Choroid plexus epithelial cell (primary cell): ENCODE results near the gene PUSL1.

Experiments used
- DNase-seq: peaks from one replicate; pipeline ENCODE4 v3.0.0-alpha.2; 2010; ENCODE audit warnings: low read depth
- H3K4me3 ChIP-seq: 2 replicates; pipeline ENCODE4 v1.5.1; 2011; ENCODE audit warnings: low read depth, mild to moderate bottlenecking, control low read depth, low read length, moderate library complexity
- TF ChIP-seq, protein P1 (sequence below): conservative IDR thresholded peaks from 2 replicates; pipeline ENCODE4 v1.5.1; 2011; ENCODE audit warnings: low read depth, mild to moderate bottlenecking, control low read depth, inconsistent platforms, low read length, moderate library complexity

PUSL1 gene

DNA sequence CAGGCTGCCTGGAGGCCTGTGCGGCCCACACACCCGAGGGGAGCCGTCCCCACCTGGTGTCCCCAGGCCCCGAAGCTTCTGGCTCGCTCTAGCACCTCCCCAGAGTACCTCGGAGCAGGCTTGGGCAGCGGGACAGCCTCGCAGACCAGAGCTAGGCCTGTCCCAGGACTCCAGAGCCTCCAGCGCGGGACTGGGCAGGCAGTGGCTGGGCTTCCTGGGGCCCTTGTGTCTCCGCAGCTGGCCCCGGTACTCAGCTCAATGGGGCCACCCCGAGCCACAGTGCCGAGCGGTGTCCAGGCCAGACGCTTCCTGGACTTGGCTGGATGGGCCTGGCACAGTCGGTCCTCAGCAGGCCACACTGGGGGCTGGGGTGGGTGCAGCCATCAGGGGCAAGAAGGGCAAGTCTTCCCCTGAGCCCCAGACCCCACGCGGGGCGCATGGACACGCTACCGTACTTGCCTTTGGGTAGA lies 23.3 kb upstream of the PUSL1 start:
- H3K4me3 ChIP-seq, result no peak overlapping the region
- no peak for DNase-seq
- TF ChIP-seq, protein P1, sequence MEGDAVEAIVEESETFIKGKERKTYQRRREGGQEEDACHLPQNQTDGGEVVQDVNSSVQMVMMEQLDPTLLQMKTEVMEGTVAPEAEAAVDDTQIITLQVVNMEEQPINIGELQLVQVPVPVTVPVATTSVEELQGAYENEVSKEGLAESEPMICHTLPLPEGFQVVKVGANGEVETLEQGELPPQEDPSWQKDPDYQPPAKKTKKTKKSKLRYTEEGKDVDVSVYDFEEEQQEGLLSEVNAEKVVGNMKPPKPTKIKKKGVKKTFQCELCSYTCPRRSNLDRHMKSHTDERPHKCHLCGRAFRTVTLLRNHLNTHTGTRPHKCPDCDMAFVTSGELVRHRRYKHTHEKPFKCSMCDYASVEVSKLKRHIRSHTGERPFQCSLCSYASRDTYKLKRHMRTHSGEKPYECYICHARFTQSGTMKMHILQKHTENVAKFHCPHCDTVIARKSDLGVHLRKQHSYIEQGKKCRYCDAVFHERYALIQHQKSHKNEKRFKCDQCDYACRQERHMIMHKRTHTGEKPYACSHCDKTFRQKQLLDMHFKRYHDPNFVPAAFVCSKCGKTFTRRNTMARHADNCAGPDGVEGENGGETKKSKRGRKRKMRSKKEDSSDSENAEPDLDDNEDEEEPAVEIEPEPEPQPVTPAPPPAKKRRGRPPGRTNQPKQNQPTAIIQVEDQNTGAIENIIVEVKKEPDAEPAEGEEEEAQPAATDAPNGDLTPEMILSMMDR, result no peak

DNA sequence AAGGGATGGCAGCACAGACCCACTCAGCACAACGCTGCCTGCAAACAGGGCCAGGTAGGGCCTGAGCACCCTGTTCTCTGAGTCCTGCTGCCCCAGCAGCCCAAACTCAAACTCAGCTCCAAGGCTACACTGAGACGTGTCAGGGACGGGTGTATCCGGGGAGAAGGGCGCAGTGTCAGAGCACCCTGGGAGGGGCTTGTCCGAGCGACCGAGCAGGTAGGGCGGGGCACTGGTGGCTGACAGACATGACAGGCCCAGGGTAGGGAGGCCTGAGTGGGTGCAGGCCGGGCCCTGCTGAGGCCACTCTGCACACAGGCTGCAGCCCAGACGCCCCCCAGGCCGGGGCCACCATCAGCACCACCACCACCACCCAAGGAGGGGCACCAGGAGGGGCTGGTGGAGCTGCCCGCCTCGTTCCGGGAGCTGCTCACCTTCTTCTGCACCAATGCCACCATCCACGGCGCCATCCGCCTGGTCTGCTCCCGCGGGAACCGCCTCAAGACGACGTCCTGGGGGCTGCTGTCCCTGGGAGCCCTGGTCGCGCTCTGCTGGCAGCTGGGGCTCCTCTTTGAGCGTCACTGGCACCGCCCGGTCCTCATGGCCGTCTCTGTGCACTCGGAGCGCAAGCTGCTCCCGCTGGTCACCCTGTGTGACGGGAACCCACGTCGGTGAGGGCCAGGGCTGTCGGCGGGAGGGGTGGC lies 22.6 kb upstream of the PUSL1 start:
- no peak overlapping the region for H3K4me3 ChIP-seq
- TF ChIP-seq, protein P1, result no peak
- no peak for DNase-seq

DNA sequence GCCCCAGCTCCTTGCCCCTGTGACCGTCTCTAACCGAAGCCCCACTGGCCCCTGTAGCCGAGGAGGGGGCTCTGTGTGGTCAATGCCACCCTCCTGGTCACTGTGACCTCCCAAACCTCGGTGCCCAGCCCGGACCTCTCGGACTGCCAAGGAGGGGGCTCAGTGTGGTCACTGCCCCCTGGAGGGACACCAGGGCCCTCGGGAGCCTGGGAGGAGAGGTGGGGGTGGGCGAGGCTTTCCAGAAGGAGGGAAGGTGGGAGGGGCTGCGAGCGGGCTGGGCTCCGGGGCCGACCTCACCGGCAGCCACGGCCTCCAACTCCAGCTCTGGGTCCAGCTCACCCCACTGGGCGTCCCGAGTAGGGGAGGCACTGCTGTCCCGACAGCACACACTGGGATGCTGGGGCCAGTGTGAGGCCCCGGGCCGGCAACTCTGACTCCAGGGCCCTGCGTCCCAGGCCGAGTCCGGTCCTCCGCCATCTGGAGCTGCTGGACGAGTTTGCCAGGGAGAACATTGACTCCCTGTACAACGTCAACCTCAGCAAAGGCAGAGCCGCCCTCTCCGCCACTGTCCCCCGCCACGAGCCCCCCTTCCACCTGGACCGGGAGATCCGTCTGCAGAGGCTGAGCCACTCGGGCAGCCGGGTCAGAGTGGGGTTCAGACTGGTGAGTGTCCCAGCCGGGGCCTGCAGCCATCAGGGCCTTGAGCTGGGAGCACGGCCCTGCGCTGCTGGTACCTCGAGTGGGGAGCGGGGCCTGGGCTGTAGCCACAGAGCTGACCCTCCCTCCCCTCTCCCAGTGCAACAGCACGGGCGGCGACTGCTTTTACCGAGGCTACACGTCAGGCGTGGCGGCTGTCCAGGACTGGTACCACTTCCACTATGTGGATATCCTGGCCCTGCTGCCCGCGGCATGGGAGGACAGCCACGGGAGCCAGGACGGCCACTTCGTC lies 21.8 kb upstream of the PUSL1 start:
- no peak overlapping the region for H3K4me3 ChIP-seq
- TF ChIP-seq, protein P1, result no peak

DNA sequence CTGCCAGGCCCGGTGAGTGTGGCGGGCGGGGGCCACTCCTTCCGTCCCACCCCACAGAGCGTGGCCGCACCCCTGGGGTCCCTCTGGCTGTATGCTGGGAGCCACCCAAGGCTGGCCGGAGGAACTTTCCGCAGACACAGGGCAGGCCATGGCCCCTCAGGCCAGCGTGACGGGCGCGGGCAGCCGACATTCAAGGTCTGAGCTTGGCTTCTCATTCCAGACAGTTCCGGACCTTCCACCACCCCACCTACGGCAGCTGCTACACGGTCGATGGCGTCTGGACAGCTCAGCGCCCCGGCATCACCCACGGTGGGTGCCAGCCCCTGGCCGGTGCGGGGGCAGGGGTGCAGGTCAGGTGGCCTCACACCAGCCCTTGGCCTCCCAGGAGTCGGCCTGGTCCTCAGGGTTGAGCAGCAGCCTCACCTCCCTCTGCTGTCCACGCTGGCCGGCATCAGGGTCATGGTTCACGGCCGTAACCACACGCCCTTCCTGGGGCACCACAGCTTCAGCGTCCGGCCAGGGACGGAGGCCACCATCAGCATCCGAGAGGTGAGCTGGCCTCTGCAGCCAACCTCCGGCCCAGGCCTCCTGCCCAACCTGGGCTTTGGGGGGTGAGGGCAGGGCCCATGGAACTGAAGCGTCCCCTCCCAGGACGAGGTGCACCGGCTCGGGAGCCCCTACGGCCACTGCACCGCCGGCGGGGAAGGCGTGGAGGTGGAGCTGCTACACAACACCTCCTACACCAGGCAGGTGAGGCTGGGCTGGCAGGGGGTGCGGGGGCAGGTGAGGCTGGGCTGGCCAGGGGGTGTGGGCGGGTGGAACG lies 20.9 kb upstream of the PUSL1 start:
- H3K4me3 ChIP-seq, result no peak overlapping the region
- TF ChIP-seq, protein P1, result no peak
- DNase-seq, result no peak

More for the DNA sequence above, 21.8 kb upstream of the PUSL1 start:
- no peak for DNase-seq

DNA sequence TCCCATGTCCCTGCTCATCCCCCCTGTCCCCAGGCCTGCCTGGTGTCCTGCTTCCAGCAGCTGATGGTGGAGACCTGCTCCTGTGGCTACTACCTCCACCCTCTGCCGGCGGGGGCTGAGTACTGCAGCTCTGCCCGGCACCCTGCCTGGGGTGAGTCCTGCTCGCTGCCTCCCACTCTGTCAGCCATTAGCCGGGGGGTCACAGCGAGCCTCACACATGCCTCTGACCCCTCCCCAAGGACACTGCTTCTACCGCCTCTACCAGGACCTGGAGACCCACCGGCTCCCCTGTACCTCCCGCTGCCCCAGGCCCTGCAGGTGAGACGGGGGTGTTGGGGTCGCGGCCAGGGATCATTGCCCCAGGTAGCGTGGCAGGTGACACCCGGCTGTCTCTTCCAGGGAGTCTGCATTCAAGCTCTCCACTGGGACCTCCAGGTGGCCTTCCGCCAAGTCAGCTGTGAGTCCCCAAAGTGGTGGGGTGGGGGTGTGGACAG lies 18.1 kb upstream of the PUSL1 start:
- H3K4me3 ChIP-seq, result no peak overlapping the region
- DNase-seq, result peak; percentile 67
- TF ChIP-seq, protein P1, result peak; percentile 79

DNA sequence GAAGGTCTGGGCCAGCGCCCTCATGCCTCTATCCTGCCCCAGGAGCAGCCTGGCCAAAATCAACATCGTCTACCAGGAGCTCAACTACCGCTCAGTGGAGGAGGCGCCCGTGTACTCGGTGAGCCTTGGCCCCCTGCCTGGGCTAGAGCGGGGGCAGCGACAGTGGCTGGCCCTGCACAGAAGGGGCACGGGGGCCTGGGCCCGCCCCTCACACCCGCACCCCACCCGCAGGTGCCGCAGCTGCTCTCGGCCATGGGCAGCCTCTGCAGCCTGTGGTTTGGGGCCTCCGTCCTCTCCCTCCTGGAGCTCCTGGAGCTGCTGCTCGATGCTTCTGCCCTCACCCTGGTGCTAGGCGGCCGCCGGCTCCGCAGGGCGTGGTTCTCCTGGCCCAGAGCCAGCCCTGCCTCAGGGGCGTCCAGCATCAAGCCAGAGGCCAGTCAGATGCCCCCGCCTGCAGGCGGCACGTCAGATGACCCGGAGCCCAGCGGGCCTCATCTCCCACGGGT lies 17.3 kb upstream of the PUSL1 start:
- TF ChIP-seq, protein P1, result no peak
- no peak for DNase-seq
- no peak overlapping the region for H3K4me3 ChIP-seq
